ENCODE measurements around the gene SLC5A2.

DNA sequence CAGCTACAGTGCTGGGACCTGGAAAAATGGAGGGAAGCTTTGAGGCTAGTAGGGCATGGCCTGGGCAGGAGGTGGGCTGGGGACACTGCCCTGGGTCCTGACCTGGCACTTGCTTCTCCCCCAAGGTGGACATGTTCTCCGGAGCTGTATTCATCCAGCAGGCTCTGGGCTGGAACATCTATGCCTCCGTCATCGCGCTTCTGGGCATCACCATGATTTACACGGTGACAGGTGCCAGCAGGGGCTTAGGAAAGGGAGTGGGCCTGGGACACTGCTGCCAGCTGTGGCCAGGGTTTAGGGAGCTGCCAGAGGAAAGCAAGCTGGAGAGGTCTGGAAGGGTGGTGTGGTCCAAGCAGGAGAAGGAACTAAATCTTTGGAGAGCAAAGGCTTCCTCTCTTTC is 3.1 kb downstream of the SLC5A2 start:
- TF ChIP-seq, protein P1, sequence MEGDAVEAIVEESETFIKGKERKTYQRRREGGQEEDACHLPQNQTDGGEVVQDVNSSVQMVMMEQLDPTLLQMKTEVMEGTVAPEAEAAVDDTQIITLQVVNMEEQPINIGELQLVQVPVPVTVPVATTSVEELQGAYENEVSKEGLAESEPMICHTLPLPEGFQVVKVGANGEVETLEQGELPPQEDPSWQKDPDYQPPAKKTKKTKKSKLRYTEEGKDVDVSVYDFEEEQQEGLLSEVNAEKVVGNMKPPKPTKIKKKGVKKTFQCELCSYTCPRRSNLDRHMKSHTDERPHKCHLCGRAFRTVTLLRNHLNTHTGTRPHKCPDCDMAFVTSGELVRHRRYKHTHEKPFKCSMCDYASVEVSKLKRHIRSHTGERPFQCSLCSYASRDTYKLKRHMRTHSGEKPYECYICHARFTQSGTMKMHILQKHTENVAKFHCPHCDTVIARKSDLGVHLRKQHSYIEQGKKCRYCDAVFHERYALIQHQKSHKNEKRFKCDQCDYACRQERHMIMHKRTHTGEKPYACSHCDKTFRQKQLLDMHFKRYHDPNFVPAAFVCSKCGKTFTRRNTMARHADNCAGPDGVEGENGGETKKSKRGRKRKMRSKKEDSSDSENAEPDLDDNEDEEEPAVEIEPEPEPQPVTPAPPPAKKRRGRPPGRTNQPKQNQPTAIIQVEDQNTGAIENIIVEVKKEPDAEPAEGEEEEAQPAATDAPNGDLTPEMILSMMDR (conservative IDR thresholded peaks at IDR 0.05 in 1 of 2, IDR thresholded peaks at IDR 0.05 in 1 of 2; ENCODE audit: low read depth in 1 of 2, low read length in 2 of 2) = no peak
- no peak for TF ChIP-seq EZH2 (IDR thresholded peaks at IDR 0.05; ENCODE audit: low read length, missing control alignments)
